Heart left ventricle (tissue), 13 donors: ENCODE data around the gene CBFA2T3.

Source experiments
- POLR2A ChIP-seq, 2 donors: fragments of 450-650 bp; IDR thresholded peaks; one replicate each; pipeline ENCODE4 v1.6.1; 2017; ENCODE audit warnings: antibody characterized with exemption in 2 of 2, mild to moderate bottlenecking in 2 of 2, moderate library complexity in 2 of 2
- TF ChIP-seq, protein P1 (sequence below), 12 donors: fragments of 200-600 bp; sonication (generic) in 4 of 12; IDR thresholded peaks; one replicate each; pipeline versions ENCODE4 v1.5.0 to v1.8.0; 2018 to 2022; ENCODE audit warnings: antibody characterized with exemption in 12 of 12, mild to moderate bottlenecking in 5 of 12
- donor health status: ischemic (EF 13 %, LVEDD 7.1; RV severe dilation, severe dysfunction).
- donor health status: DM: no; HTN: yes; CAD: no.
- donor health status: DM: no; HTN: no; CAD: no.
- donor health status: ischemic (EF 25% LVEDD 6.9; RV normal size, moderate dysfunction).
- donor health status: ischemic (EF 25% LVEDD 5.7; RV mildly dilated, moderate dysfunction).
- donor health status: ischemic (EF 35%, LVEDD 5.7; RV mildly dilated, moderate dysfunction).
- donor health status: nonischemic (EF 11% LVEDD 7.7; RV severe dilation, severe dysfunction).
- donor health status: DM: yes; HTN: yes; CAD: no.
- donor health status: PGD.
- donor health status: ischemic (EF 29% LVEDD 5.4; RV normal size, mild dysfunction).
- donor health status: nonischemic (EF 23%, LVEDD 6.1; RV moderate dilation, normal function).

DNA sequence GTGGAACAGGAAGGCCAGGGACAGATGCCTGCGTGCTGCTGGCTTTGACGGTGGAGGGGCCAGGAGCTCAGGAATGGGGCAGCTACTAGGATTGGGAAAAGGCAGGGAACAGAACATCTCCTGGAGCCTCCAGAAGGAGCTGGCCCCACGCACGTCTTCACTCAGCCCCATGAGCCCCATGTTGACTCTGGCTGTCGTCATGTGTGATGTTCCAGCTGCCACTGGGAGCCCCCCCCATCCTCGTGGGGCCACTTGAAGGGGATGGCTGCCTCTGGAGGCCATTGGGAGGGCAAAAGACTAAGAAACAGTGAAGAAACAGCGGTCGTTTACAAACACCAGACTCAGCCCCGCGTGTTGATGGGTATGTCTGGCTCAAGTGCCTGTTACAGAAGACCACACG is 146.7 kb downstream of the CBFA2T3 start:
- TF ChIP-seq, protein P1, sequence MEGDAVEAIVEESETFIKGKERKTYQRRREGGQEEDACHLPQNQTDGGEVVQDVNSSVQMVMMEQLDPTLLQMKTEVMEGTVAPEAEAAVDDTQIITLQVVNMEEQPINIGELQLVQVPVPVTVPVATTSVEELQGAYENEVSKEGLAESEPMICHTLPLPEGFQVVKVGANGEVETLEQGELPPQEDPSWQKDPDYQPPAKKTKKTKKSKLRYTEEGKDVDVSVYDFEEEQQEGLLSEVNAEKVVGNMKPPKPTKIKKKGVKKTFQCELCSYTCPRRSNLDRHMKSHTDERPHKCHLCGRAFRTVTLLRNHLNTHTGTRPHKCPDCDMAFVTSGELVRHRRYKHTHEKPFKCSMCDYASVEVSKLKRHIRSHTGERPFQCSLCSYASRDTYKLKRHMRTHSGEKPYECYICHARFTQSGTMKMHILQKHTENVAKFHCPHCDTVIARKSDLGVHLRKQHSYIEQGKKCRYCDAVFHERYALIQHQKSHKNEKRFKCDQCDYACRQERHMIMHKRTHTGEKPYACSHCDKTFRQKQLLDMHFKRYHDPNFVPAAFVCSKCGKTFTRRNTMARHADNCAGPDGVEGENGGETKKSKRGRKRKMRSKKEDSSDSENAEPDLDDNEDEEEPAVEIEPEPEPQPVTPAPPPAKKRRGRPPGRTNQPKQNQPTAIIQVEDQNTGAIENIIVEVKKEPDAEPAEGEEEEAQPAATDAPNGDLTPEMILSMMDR (IDR thresholded peaks at IDR 0.05): no peak
- no peak for TF ChIP-seq POLR2A (IDR thresholded peaks at IDR 0.05)
